Epithelial cell of proximal tubule (primary cell): ENCODE results near the gene POP4. TPM values are rescaled to one million over a fixed set of nuclear protein-coding genes. Genes with fewer than 3 reads are reported as not detected.

Experiments
- DNase-seq: peaks from one replicate; pipeline ENCODE4 v3.0.0-alpha.2; 2011; ENCODE audit warnings: low read depth
- H3K4me3 ChIP-seq: 2 replicates; pipeline ENCODE4 v1.5.1; 2011; ENCODE audit warnings: low read depth, mild to moderate bottlenecking, low read length
- total RNA-seq: library from RNA; depleted of rRNA; stranded (reverse); fragments of >200 nt; gene quantifications from 2 replicates; pipeline ENCODE4 v1.2.3, GENCODE V29; 2015
- TF ChIP-seq, protein P1 (sequence below): conservative IDR thresholded peaks from 2 replicates; pipeline ENCODE4 v1.5.1; 2012; ENCODE audit warnings: low read depth, mild to moderate bottlenecking, low read length

POP4 gene
- total RNA-seq, 1 donor from 2014 or later, result 53.5 TPM

DNA sequence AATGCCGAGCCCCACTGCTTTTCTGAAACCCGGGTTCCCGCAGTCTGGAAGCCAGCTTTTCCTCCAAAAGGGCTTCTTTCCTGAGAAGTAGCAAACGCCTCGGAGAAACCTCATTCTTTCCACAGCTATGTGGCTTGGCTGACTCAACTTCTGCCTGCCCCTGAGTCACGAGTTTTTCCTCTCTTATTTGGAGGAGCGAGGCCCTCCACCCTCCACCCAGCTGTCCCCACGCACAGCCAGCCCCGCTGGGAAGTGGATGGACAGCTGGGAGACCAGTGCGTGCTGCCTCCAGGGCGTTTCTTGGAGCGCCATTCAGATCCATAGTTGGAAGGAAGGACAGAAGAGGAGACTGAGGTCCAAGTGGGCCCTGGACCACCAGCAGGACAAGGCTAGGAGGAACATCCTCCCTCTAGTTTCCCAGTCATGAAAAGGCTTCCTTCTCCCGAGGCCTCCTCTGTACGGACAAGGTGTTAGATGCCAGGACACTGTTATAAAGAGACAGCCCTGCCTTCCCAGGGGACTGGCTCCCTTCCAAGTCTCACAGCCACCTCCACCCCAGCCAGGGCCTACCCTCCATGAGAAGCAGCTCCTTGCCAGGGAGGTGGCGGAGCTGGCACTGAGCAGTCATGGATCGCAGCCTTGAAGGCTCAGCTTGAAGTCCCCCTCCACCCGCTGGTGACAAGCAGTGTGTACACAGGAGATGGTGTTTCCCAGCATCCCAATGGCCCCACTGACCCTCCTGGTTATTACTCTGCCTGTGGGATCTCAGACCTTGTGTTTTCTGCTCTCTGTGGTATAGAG is 56.7 kb downstream of the POP4 start:
- H3K4me3 ChIP-seq, result no peak overlapping the region
- TF ChIP-seq, protein P1, sequence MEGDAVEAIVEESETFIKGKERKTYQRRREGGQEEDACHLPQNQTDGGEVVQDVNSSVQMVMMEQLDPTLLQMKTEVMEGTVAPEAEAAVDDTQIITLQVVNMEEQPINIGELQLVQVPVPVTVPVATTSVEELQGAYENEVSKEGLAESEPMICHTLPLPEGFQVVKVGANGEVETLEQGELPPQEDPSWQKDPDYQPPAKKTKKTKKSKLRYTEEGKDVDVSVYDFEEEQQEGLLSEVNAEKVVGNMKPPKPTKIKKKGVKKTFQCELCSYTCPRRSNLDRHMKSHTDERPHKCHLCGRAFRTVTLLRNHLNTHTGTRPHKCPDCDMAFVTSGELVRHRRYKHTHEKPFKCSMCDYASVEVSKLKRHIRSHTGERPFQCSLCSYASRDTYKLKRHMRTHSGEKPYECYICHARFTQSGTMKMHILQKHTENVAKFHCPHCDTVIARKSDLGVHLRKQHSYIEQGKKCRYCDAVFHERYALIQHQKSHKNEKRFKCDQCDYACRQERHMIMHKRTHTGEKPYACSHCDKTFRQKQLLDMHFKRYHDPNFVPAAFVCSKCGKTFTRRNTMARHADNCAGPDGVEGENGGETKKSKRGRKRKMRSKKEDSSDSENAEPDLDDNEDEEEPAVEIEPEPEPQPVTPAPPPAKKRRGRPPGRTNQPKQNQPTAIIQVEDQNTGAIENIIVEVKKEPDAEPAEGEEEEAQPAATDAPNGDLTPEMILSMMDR, result peak; percentile 9
- DNase-seq, result no peak

DNA sequence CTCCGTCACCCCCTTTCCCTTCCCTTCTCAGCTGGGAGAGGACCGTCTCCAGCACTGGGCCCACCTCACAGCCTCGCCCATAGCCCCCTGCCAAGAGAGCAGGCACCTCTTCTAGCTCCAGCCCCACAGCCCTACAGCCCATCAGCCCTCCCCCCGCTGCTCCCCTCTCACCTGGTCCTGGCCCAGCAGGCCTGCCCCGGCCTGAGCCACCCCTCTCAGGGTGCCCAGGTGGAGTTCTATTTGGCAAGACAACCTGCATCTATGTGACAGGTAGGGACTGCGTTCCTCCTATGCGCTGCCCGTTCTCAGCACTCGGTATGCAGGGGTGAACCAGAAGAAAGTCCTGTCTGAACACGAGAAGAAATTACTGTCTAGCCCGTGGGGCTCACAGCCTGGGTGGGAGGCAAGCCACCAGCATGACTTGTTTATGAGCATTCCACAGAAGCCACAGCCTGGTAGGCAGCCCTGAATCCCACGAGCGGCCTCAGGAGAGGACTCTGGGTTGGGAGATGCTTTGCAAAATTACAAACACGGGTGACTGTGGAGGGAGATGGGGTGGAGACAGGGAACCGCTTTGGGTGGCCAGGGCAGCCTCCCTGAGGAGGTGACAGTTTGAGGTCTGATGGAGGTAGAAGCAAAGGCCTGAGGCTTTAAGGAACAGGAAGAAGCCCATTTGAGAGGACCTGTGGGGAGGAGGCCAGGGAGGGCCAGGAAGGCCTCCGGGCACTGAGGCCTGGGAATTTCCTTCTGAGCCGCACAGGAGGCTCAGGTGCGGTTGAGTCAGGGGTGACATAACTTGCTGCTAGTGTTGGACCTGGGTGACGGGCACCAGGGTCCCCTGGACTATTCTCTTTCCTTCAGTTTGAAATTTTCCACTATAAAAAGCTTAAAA is 58.0 kb downstream of the POP4 start:
- TF ChIP-seq, protein P1, result no peak
- DNase-seq, result no peak
- no peak overlapping the region for H3K4me3 ChIP-seq

DNA sequence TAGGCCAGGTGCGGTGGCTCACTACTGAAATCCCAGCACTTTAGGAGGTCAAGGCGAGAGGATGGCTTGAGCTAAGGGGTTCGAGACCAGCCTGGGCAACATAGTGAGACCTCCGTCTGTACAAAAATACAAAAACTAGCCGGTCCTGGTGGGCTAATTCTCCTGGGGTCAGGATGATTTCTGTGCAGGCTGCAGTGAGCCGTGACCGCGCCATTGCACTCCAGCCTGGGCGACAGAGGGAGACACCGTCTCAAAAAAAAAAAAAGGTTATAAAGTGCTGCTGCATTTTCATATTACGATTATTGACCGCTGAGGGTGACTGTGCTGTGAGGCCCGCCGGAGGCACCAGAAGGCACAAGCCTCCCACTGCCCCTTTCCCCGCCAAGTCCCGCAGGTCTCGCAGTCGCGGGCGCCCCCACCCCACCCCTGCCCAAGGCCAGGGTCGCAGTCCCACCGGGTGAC is 58.7 kb downstream of the POP4 start:
- H3K4me3 ChIP-seq, result peak overlapping the region; percentile 79
- TF ChIP-seq, protein P1, result peak; percentile 13
- DNase-seq, result no peak

DNA sequence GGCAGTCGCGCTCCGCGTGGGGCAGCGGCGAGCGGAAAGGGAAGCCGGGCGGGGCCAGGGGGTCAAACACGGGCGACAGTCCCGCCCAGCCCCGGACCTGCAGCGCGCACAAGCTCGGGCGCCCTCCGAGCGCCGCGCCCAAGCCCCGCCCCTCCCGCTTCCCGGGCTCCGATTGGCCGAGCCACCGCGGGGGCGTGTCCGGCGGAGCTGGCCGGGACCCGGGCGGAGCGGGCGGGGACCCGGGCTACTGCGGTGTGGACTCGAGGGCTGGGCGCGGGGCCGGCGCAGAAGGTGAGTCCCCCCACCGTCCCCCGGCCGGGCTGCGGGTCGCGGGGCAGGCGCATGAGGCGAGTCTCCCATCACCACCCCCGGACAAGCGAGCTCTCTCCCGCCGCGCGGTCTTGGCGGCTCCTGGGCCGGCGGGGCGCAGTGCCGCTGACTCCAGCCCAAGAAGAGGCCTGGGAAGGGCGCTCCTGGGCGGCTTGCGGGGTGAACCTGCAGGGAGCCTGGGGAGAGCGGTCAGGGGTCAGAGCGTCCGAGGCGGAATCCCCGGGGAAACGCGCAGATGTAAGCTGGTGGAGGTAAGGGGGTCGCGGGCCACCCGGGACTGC is 59.2 kb downstream of the POP4 start, which contains the start of gene PLEKHF1:
TSS of gene PLEKHF1 (plus strand) at position 247 of the 611 bp plus-strand sequence. CDS start 8,379 bp downstream, outside the sequence.
- no peak for DNase-seq
- TF ChIP-seq, protein P1, result no peak

DNA sequence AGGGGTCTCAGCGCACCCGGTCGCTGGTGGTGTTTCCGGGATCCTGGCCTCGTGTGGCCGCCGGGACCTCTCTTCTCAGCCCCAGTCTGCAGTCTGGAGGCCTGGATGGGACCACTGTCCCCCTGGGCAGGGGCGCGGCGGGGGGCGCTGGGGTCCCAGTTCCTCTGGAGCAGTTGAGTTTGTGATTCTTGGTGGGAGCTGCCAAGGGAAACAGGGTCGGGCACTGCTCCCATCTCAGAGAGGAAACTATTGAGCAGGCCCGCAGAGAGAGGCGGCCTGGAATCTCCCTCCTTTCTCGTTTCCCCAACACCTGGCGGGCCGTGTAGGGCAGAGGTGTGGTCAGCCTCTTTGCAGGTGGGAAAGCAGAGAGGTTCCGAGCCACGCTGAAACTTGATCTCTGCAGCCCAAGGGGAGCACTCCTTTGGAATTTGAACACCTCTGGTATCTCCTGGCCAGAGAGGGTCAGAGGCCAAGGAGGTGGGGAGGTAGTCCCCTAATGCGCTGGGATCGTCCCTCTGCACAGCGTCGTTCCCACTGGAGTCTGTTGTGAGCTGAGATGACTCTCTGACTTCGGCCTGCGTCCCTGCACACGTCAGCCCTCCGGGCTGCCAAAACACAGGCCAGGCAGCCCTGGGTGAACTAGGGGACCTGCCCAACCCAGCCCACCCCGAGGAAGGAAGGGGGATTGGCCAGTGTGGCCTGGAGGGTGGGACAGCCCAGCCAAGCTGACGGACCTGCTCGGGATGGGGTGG is 59.9 kb downstream of the POP4 start:
- TF ChIP-seq, protein P1, result no peak
- DNase-seq, result no peak
- H3K4me3 ChIP-seq, result peak overlapping the region; percentile 79

More for the DNA sequence above, 59.2 kb downstream of the POP4 start, which contains the start of gene PLEKHF1:
- peak within 1 kb of the TSS; percentile 79 for H3K4me3 ChIP-seq

Other genes with a start within 250 kb of the POP4 start
- not detected in 2 replicates for gene VSTM2B, start 80.3 kb upstream of the POP4 start, total RNA-seq
- gene PLEKHF1, start 59.2 kb downstream of the POP4 start, total RNA-seq, result 10.4 and 16.3 TPM in 2 replicates
- gene C19orf12, start 109.0 kb downstream of the POP4 start, total RNA-seq, result 24.9 and 31.2 TPM in 2 replicates
- gene CCNE1, start 205.7 kb downstream of the POP4 start, total RNA-seq, result 18.6 and 22.1 TPM in 2 replicates